T-helper 9 cell (primary cell): ENCODE results near the gene NGLY1.

ENCODE experiments used
- DNase-seq: peaks from one replicate; pipeline ENCODE4 v3.0.0-alpha.2; 2020

The NGLY1 gene

DNA sequence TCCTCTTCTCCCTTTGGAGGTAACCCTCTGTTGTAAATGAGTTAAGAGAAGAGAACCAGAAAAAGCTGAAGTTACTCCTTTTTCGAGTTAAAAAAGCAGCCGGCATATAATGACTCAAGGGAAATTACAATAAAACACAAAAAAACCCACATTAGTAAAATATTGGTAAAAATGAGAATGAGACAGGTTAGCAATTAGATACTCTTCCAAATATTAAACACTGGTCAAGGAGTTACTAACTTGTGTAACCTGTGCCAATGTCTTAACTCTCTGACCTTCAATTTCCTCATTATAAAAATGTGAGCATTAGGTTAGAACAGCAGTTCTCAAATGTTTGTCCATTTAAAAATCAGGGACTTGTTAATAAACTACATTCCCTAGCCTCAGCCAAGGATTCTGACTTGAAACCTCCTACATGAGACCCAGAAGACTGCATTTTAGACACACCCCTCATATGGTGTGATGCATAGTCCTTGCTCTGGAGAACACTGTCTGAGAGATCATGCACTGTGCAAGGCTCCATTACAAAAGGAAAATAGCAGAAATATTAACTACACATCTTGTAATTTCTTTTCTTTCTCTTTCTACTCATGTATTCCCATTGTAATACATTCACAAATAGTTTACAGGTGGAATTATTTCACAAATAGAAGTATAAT lies 75.8 kb downstream of the NGLY1 start:
- no peak for DNase-seq

DNA sequence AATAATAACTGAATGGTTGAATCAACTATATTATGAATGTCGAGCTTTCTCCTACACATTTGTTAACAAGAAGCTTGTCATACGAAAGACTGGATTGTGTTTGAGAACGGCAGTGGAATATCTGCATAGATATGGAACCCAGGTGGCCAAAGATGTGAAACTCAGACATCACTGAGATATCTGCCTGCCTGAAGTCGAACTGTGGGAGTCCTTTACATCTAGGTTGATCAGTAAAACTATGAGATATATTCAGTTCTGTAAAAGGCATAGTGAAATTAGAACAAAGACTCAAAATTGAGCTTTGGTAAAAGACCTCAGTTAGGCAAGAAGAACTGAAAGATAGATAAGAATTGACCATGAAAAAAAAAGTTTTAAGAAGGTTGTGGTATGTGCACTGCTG lies 77.0 kb downstream of the NGLY1 start:
- DNase-seq = no peak

DNA sequence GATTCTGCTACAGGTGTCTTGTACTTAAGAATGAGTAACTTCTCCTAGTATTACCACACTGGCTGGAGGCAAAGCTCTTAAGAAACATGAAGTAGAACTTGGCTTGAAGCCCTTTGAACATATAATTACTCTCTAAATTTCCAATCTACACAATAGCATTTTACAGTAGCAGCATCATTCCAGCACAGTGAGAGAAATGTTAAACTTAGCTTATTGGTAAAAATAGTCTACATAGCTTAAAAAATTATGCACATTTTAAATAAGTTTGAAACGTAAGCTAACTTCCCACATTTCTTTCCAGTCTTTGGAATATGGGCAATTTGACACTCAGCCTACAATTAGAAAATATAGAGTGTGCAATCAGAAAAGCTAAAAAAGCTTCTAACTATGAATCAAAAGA lies 85.7 kb downstream of the NGLY1 start:
- DNase-seq = no peak

DNA sequence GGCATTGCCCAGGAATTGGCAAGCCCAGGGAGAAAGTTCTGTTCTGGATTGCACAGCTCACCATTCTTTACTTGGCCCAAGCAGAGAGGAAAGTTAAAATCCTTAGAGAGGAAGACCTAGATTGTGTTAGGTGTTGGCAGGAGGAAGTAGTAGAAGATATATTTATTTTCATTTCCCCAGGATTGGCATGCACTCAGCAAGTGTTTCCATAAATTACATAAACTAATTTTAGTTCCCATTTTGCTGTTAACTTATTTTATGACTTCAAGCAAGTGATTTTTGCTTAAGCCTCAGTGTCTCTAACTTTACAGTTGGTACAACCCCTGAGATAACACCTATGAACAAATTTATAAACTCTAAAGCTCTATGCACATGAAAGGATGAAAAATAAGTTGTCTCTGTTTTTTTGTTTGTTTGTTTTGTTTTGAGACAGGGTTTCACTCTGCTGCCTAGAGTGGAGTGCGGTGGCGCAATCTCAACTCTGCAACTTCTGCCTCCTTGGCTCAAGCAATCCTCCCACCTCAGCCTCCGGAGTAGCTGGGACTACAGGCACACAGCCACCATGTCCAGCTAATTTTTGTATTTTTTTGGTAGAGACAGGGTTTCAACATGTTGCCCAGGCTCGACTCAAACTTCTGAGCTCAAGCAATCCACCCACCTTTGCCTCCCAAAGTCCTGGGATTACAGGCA lies 87.4 kb downstream of the NGLY1 start:
- no peak for DNase-seq

DNA sequence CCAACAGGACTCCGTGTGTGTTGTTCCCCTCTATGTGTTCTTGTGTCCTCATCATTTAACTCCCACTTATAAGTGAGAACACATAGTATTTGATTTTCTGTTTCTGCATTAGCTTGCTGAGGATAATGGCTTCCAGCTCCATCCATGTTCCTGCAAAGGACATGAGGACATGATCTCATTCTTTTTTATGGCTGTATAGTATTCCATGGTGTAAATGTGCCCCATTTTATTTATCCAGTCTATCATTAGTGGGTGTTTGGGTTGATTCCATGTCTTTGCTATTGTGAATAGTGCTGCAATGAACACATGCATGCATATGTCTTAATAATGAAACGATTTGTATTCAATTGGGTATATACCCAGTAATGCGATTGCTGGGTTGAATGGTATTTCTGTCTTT lies 90.0 kb downstream of the NGLY1 start:
- DNase-seq = no peak

DNA sequence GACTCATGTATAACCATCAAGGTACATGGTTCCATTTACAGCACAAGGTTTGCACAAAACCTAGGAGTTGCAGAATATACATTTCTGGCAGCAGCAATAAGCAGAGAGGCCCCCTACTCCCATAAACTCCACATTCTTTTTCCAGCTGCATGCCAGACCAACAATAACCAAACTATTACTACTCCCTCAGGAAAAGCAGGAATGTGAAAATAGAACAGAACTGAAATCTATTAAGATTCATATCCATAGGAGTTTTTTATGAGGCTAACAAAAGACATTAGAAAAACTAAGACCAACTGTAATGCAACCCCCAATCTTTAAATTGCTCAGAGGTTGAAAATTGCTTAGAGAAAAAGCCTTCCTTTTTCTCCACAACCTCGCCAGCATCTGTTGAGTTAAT lies 90.9 kb downstream of the NGLY1 start:
- no peak for DNase-seq

DNA sequence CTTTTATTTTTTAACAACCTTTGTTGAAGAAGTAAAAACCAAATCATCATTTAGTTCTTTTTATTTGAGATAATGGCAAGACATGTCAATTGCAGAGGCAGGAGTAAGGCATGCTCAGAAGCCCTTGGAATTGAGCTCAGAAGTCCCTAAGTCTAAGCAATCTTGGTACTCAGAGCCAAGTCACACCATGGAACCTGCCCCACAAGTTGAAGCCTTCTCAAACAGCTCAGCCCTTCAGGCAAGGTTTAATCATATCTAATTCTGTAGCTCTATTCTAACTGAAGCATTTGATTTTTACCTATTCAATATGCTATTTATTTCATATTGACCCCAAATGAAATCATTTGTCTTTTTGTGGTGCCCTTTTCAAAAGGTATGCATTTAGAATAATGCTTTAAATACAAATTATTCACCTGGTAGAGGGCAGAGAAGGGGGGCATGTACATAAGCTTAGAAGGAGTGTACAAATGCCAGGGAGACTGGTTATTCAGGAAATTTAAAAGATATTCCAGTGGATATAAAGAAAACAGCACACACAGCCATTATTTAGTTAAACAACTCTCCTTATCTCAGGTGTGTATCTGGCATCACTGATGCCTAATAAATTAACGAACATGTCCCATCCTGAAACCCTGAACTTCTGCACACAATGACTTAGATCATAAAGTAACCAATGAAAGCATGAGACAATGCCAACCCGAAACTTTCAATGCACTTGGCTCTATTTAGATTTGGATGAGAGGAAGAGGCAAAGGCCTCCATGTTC lies 92.3 kb downstream of the NGLY1 start:
- no peak for DNase-seq

DNA sequence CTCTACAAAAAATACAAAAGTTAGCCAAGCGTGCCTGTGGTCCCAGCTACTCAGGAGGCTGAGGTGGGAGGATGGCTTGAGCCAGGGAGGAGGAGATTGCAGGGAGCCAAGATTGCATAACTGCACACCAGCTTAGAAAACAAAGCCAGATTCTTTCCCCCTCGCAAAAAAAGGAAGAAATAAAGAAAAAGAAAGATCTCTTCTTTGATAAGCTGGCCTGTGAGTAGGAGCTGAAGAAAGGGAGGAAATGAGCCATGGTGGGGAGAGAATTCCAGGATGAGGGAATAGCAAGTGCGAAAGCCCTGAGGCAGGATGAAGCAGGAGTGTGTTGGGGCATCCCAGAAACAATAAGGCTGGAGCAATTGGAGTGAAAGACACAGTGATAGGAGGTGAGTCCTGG lies 94.0 kb downstream of the NGLY1 start:
- DNase-seq = no peak

DNA sequence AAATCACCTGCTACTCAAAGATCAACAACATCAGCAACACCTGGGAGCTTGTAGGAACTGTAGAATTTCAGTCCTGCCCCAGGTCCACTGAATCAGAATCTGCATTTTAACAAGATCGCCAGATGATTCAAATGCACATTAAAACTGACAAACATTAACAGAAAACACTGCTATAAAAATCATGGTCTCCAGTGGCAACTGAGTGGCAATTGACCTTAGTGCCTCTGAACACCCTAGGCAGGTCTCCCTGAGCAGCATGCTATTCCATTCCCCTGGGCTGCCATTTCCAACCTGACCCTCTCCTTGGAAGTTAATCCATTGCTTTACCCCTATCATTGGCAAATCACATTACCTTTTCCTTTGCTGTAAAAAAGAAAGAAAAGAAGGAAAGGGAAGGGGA lies 95.5 kb downstream of the NGLY1 start:
- no peak for DNase-seq

DNA sequence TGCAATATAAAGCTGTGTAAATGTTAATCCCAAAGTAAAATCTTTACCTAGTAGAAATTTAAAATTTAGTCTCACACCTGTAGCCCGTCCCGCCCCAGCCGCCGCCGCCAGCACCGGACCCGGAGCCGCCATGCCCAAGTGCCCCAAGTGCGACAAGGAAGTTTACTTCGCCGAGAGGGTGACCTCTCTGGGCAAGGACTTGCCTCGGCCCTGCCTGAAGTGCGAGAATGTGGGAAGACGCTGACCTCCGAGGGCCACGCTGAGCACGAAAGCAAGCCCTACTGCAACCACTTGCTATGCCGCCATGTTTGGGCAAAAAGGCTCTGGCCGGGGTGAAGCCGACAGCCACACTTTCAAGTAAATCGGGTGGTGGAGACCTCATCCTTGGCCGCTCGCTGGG lies 96.5 kb downstream of the NGLY1 start:
- no peak for DNase-seq

DNA sequence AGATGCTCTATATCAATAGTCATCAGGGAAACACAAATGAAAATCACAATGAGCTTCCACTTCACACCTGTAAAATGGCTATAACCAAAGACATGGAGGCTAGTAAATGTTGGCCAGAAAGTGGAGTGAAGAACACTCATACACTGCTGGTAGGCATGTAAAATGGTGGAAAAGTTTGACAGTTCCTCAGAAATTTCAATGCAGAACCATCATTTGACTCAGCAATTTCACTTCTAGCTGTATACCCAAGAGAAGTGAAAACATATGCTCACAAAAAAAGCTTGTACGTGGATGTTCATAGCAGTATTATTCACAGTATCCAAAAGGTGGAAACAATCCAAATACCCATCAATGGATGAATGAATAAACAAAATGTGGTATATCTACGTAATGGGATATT lies 99.4 kb downstream of the NGLY1 start:
- no peak for DNase-seq

DNA sequence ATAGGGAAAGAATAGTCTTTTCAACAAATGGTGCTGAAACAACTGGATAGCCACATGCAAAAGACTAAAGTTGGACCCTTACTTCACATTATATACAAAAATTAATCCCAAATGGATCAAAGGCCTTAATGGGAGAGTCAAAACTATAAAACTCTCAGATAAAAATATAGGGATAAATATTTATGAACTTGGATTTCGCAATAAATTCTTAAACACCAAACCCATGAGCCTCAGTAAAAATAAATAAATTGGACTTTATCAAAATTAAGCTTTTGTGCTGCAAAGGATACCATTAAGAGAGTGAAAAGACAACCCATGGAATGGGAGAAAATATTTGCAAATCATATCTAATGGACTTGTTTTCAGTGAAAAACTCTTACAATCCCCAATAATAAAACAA lies 99.8 kb downstream of the NGLY1 start:
- DNase-seq = no peak

DNA sequence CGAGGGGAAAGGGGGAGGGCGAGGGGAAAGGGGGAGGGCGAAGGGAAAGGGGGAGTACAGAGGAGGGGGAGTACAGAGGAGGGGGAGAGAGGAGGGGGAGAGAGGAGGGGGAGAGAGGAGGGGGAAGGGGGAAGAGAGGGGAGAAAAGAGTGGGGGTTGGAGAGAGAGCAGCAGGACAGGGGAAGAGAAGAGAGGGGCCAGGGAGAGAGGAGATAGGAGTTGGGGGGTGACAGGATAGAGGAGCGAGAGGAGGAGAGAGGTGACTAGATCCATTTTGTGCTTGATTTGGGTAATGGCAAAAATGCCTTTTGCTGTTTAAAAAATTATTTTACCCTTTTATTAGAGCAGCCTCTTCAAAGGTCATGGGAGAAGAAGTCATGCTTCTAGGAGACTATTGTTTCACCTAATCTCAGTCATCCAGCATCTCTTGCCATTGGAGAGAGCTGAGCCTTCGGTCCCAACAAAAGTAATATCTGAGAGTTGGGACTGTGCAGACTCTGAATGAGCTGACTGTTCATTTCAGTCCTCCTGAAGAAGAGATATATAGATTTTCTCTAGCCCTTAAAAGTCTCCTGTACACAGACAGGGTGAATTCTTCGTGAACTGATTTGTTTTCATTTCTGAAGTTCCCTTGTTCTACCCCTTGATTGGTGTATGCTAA lies 103.5 kb downstream of the NGLY1 start:
- no peak for DNase-seq

DNA sequence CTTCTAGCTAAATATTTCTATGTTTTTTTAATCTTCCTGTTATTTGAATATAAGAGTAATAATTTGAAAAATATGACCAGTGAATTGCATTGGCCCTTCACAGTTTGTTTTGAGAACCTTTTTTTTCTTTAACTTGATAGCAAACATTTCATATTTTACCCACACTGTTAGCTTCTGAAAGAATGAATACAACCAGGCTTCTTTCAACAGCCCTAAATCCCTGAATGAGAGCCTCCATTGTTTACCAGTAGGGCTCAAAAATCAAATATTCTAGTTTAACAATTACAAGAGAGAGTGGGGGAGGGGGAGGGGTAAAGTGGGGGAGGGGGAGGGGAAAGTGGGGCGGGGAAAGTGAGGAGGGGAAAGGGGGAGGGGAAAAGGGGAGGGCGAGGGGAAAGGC lies 104.1 kb downstream of the NGLY1 start:
- no peak for DNase-seq

DNA sequence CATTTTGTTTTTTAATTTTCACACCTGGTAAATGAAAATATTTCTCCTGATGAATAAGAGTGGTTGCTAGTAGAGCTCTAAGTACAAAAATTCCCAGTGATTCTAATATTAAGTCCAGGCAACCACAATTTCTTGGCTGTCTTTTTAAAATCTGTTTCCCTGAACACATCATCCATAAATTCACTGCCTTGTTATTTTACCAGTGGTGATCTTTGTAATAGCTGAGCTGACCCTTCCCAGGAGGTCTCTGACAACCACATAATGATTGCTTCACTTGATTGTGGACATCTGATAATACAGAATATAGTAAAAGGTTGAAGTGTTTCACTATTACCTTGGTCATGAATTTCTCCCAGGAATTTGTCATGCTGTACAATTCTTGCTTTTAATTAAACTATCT lies 104.7 kb downstream of the NGLY1 start:
- no peak for DNase-seq

DNA sequence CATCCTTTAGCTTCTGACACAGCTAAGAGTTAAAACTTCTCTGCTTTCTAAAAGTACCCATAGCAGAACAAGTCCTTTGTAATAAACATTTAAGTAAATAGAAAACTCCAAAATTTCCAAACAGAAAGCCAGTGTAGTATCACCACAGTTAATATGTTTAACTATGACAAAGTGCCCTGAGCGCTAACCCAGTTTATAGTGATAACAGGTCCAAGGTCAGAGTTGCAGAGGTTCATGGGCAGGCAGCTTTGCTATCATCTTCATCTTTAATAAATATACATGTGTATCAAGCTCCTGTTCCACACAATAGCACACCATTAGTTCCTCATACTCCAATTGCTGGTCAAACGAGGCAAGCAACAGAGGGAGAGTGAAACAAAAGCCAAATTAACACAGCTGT lies 106.1 kb downstream of the NGLY1 start:
- no peak for DNase-seq

DNA sequence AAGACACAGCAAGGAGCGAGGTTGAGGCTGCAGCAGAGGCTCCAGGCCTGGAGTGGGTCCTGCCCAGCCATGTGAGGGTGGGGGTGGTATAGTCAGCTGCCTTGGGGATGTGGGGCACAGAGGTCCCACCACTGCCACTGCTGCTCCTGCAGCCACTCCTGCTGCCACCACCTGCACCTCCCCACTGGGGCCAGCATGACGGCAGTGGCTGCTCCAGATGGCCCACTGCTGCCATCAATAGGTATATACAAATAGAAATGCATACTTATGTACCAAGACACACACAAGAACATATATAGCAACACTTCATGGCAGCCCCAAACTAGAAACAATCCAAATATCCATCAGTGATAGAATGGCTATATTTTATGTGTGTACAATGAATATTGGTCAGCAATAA lies 108.6 kb downstream of the NGLY1 start:
- DNase-seq = no peak

DNA sequence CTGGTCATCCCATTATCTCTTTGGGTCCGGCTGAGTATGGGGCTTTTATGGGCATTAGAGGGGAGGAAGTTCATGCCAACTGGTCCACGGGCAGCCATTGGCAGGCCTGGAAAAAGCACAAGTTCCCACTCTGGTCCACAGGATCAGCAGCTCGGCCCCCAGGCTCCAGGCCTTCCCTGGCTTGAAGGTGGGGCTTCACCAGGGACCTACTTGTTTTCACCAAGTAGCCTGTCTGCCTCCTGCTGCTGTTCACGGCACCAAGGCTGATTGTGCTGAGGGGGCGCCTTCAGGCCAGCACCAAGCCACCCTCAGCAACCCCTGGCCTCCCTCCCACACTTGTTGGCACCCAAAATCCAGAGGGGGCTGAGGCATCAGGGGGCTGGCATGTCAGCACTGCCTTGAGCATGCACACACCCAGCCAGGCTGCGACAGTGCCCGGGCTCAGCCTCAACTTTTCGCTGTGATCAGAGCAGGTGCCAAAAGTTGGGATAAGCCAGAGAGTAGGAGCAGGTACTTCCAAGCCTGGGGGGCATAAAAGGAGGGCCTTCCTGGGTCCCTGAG lies 109.4 kb downstream of the NGLY1 start:
- DNase-seq = no peak
